Pancreas (tissue), 10 donors: ENCODE results near the gene AKAP10. TPM values are rescaled to one million over a fixed set of nuclear protein-coding genes. Genes with fewer than 3 reads are reported as not detected.
A peak's percentile ranks its signal among the peaks of the same experiment; 100 is the strongest.

Experiments
- ATAC-seq, 4 donors: fragments of 200-7000 bp; cut with Tn5 transposase; one replicate each; pipeline versions ENCODE4 v1.8.0 to v1.9.1; 2020; ENCODE audit warnings: mild to moderate bottlenecking in 4 of 4, moderate library complexity in 4 of 4
- DNase-seq, 6 donors: peaks; one replicate each; pipeline ENCODE4 v3.0.0-alpha.2; 2020
- FAIRE-seq: peaks from 2 replicates; lab custom pipeline; 2012; peaks lifted over from hg19 to GRCh38; lab: Jason Lieb, UNC
- H3K27ac ChIP-seq, 4 donors: fragments of 200-600 bp; sonication (generic); 1 replicate in 3 of 4; 2 replicates in 1 of 4; pipeline versions ENCODE4 v1.5.0 to v1.8.0; 2020
- H3K27me3 ChIP-seq, 4 donors: fragments of 200-600 bp; one replicate each; pipeline ENCODE4 v1.8.0; 2021
- H3K36me3 ChIP-seq, 3 donors: fragments of 200-600 bp; sonication (generic) in 1 of 3; one replicate each; pipeline versions ENCODE4 v1.5.0 to v1.8.0; 2020 to 2021
- H3K4me1 ChIP-seq, 3 donors: fragments of 200-600 bp; one replicate each; pipeline ENCODE4 v1.8.0; 2021
- H3K4me3 ChIP-seq, 4 donors: fragments of 200-600 bp; sonication (generic) in 2 of 4; one replicate each; pipeline versions ENCODE4 v1.5.0 to v1.8.0; 2020 to 2021
- H3K9me3 ChIP-seq, 4 donors: fragments of 200-600 bp; one replicate each; pipeline ENCODE4 v1.8.0; 2021
- WGBS, 2 donors: extraction: QIAGEN DNeasy Blood & Tissue Kit; methylation state at CpG; one replicate each; pipeline ENCODE4 v1.1.7; 2013; 5-methylcytosine and 5-hydroxymethylcytosine counted together
- intact Hi-C, 3 donors: fragments of 100-400 bp; cut with DNase I; formaldehyde crosslinking; loops; one replicate each; pipeline versions ENCODE4 v1.11.1 to v1.14.2; 2022
- polyA plus RNA-seq, 2 donors: library from polyadenylated mRNA; stranded (reverse); fragments of 200-250 nt; gene quantifications; one replicate each; pipeline ENCODE4 v1.2.3, GENCODE V29; 2013
- total RNA-seq, 6 donors: library from RNA; stranded (reverse); fragmentation: NEBNext Ultra II Directional in 4 of 6; extraction: Animal tissue kit (Norgen Biotek cat#: 25700) in 4 of 6; gene quantifications; one replicate each; pipeline versions ENCODE4 v1.2.1 to v1.2.4, GENCODE V29; 2021 to 2023
- TF ChIP-seq, protein P1 (sequence below), 4 donors: fragments of 200-600 bp; sonication (generic) in 3 of 4; IDR thresholded peaks; one replicate each; pipeline versions ENCODE4 v1.5.0 to v1.8.0; 2021; ENCODE audit warnings: antibody characterized with exemption in 4 of 4
- donor health status: healthy with polysubstance abuse.
- donor health status: DM: no; HTN: no; CAD: no; lungs with moderate emphysema.
- donor health status: DM: no; HTN: no; CAD: no.
- donor health status: control.
- donor health status: control.
- donor health status: Bipolar disorder and iron deficiency.
- donor health status: DM: yes; HTN: yes; CAD: no.
- donor health status: DM: no; HTN: no; CAD: no.
- donor health status: DM: no; HTN: no; CAD: no.
- donor health status: DM: yes; HTN: yes; CAD: no.

AKAP10 gene
- total and polyA plus RNA-seq, 8 donors, result 4.0 to 25.5 (median 11.8) TPM

- intact Hi-C loops, result no loop called here
- 86 to 91% methylated on average over 2 of the region's 2 CpGs for WGBS, 2 donors
- H3K4me1 ChIP-seq, result no peaks in the 10 kb centered on the region
- H3K36me3 ChIP-seq, result peaks cover 0 to 54% (median 10%) of the 10 kb centered on the region in 3 donors
- ATAC-seq, result no peak
- H3K4me3 ChIP-seq, result no peak overlapping the region
- H3K27me3 ChIP-seq, result no peaks in the 10 kb centered on the region
- no peak for DNase-seq
- H3K9me3 ChIP-seq, result no peaks in the 10 kb centered on the region
- TF ChIP-seq, protein P1, sequence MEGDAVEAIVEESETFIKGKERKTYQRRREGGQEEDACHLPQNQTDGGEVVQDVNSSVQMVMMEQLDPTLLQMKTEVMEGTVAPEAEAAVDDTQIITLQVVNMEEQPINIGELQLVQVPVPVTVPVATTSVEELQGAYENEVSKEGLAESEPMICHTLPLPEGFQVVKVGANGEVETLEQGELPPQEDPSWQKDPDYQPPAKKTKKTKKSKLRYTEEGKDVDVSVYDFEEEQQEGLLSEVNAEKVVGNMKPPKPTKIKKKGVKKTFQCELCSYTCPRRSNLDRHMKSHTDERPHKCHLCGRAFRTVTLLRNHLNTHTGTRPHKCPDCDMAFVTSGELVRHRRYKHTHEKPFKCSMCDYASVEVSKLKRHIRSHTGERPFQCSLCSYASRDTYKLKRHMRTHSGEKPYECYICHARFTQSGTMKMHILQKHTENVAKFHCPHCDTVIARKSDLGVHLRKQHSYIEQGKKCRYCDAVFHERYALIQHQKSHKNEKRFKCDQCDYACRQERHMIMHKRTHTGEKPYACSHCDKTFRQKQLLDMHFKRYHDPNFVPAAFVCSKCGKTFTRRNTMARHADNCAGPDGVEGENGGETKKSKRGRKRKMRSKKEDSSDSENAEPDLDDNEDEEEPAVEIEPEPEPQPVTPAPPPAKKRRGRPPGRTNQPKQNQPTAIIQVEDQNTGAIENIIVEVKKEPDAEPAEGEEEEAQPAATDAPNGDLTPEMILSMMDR (IDR thresholded peaks at IDR 0.05), result no peak
- H3K27ac ChIP-seq, result no peak overlapping the region
- FAIRE-seq, result no peak
Measured at GRCh38 chr17:19911033-19911432, 66.6 kb downstream of the AKAP10 start.

- H3K4me3 ChIP-seq, result no peak overlapping the region
- no peaks in the 10 kb centered on the region for H3K27me3 ChIP-seq
- TF ChIP-seq, protein P1 (IDR thresholded peaks at IDR 0.05), result no peak
- FAIRE-seq (no peak), DNase-seq (no peak), ATAC-seq (no peak)
- H3K9me3 ChIP-seq, result no peaks in the 10 kb centered on the region
- H3K36me3 ChIP-seq, result peaks cover 0 to 70% (median 10%) of the 10 kb centered on the region in 3 donors
- intact Hi-C loops, result no loop called here
- H3K4me1 ChIP-seq, result peaks cover 0 to 3% (median 0%) of the 10 kb centered on the region in 3 donors
- 92 to 93% methylated on average over 6 of the region's 6 CpGs for WGBS, 2 donors
- H3K27ac ChIP-seq, result no peak overlapping the region
Measured at GRCh38 chr17:19909139-19909538, 68.5 kb downstream of the AKAP10 start.

DNA sequence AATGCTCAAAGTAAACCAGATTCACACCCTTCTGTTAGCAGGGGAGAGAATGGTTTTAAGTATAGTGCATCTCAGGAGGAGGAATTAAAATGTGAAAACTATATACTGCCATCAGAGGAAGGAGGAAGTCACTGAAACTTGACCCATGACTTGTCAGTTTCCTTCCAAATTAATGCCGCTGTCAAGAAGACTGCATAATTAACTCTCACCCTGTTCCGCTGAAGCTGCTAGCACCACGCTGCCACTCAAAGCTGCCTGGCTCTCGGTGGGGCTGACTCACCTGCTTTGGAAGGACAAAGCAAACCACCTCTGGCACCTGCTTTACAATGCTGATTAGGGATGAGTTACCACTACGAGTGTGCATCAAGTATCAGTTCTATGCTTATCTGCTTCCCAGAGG is 72.1 kb downstream of the AKAP10 start:
- no peak for DNase-seq
- peak in 2 of 4 donors; percentile 49 to 64 for ATAC-seq

GRCh38 chr17:19904924-19905323 is 72.7 kb downstream of the AKAP10 start:
- ATAC-seq (peak in 2 of 4 donors; percentile 64 to 80), DNase-seq (peak in 1 of 6 donors; percentile 41), FAIRE-seq (no peak)
- H3K9me3 ChIP-seq, result no peaks in the 10 kb centered on the region
- no peaks in the 10 kb centered on the region for H3K27me3 ChIP-seq
- H3K4me1 ChIP-seq, result peaks cover 0 to 3% (median 0%) of the 10 kb centered on the region in 3 donors
- WGBS, 2 donors, result 80 to 86% methylated on average over 5 of the region's 5 CpGs
- no peak overlapping the region for H3K4me3 ChIP-seq
- H3K36me3 ChIP-seq, result peaks cover 0 to 52% (median 8%) of the 10 kb centered on the region in 3 donors
- intact Hi-C loops, result no loop called here
- TF ChIP-seq, protein P1 (IDR thresholded peaks at IDR 0.05), result no peak
- H3K27ac ChIP-seq, result no peak overlapping the region

More for the DNA sequence above, 72.1 kb downstream of the AKAP10 start:
- no peak for FAIRE-seq
- H3K9me3 ChIP-seq, result no peaks in the 10 kb centered on the region
- no peaks in the 10 kb centered on the region for H3K27me3 ChIP-seq
- H3K4me1 ChIP-seq, result peaks cover 0 to 3% (median 0%) of the 10 kb centered on the region in 3 donors
- intact Hi-C loops, result no loop called here
- WGBS, 2 donors, result 80 to 85% methylated on average over 5 of the region's 5 CpGs
- no peak overlapping the region for H3K4me3 ChIP-seq
- H3K36me3 ChIP-seq, result peaks cover 0 to 52% (median 10%) of the 10 kb centered on the region in 3 donors
- no peak overlapping the region for H3K27ac ChIP-seq
- TF ChIP-seq, protein P1 (IDR thresholded peaks at IDR 0.05), result no peak

- DNase-seq, result no peak
- no peaks in the 10 kb centered on the region for H3K27me3 ChIP-seq
- H3K27ac ChIP-seq, result no peak overlapping the region
- H3K36me3 ChIP-seq, result peaks cover 0 to 49% (median 6%) of the 10 kb centered on the region in 3 donors
- intact Hi-C loops, result no loop called here
- TF ChIP-seq, protein P1 (IDR thresholded peaks at IDR 0.05), result no peak
- peak; percentile 51 for FAIRE-seq
- H3K4me3 ChIP-seq, result no peak overlapping the region
- ATAC-seq, result no peak
- H3K9me3 ChIP-seq, result no peaks in the 10 kb centered on the region
- H3K4me1 ChIP-seq, result peaks cover 0 to 3% (median 0%) of the 10 kb centered on the region in 3 donors
Measured at GRCh38 chr17:19904412-19904811, 73.2 kb downstream of the AKAP10 start.
